ENCODE measurements around the gene KIFC3.
"Not testable (repeated sequence)": the region's sequence is repeated elsewhere in the genome, so short reads cannot be mapped to it uniquely, and the experiment has no call there.

Gene KIFC3

DNA sequence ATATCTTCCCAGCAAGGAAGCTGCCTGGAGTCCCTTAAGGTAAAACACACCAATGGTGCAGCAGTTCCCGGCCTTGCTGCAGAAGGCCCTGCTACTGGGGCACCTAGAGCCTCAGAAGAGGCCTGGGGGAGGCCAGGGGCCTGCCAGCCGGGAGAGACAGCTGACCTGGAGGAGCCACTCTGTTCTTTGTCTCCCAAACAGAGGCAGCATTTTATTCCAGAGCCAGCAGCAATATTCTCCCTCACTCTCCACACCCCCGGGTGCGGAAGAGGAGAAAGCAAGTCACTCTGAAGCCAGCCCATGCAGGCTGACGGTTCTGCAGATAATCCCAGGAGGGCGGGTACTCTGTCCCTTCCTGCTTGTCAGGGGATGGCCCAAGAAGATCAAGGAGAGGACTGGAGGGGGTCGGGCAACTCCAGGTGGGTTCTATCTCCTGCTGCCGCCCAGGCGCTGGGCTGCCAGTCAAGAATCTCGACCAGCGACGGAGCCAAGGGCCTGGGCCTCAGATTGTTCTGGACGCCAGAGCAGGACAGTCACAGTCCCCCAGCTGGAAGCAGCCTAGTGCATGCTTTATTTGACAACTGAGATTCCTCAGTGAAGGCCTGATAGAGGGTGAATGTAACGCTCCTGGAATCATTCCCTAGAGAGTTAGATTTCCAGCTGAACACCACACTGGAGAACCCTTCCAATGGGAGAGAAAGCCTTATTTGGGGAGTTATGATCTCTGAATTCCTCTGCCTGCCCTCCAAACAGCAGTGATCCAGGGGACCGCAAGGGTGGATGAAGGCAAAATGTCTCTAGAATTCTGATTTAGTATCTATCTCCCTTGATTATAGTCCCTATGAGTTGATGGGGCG, 1.1 kb upstream of the KIFC3 start:
- no peak for DNase-seq (ENCODE audit: low spot score)

DNA sequence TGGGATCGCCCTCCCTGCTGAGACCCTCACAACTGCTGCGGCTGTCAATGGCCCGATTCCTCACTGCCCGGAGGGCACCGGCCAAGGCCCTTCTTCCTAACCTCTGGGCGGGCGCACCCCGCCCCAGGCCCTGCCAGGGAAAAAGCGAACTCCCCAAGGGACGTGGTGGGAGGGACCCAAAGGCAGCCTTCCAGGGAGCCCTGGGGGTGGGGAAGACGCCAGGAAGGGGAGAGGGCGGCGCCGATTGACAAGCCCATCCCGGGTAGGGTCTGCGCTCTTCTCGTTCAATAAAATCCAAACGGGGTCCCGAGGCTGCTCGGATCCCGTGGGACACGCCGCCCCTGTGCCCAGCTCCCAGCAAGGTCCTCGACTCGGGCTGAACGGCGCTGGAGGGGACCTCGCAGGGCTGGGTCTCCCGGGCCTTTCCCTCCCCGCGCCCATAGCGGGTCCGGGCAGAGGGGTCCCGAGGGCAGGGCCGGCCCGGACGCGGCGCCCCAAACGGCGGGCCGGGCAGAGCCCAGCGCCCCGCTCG, 416 bp downstream of the KIFC3 start:
- no peak for DNase-seq (ENCODE audit: low spot score)

DNA sequence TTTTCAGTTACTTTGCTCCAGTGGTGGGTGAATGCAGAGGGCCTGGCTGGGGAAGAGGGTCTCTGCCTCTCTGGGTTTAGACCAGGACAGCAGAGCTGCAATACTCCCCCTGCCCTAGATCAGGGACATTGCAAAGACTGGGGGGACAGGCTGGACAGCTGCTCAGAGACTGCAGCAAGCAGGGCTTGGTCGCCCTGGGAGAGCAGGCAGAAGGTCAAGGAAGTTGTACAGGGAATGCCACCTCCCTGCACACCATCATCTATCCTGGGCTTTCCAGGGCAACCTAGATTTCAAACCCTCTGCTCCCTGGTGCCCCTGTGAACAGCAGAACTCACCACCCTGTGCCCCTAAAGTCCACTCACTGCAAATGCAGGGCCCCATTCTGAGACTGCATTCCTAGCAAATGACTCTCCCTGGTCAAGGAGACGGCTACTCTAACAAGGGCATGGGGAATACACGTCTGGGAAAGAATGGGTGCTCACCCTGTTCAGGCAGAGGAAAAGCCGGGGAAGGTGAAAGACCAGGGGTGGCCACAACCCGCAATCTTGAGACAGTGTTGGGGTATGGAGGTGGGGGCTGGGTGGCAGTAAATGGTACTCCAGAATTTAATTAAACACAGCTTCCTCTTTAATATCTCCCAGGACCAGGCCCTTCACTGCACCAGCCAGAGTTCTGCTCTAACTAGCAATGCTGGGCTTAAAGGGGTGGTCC, 1.0 kb downstream of the KIFC3 start:
- no peak for DNase-seq (ENCODE audit: low spot score)

DNA sequence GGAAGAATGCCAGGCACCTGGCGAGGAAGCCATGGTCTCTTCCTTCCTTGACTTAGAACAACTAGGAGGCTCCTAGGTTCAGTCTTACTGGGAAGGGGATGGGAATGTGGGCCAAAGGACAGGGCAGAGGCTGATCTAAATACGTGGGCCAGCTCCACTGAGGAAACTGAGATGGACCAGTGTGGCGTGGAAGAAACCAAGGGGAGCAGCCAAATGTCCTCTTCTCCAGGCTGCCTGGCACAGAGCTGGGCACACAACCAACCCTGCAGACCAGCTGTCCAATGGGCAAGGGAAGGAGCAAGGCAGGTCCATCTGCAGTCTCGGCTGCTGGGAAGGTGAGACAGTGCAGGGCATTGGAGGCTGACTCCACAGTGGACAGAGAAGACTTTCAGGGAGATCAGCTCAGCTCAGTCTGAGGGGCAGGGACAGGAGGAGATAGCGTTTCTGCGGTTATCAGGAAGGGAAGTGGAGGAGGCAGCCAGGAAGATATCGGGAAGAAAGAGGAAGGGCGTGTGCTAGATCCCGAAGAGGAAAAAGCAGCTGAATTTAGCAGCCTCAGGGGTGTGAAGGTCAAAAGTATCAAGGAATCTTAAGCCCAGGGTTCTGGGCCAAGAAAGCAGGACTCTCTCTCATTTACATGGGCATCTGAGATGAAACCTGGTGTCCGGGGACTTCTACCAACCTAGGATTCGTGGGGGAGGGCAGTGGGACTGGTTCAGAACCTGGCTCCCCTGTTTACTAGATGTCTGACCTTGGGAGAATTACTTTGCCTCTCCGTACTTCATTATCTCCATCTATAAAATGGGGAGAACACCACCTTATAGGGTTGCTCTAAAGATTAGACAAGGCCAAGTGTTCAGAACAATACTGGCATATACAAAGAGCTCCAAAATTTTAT, 1.8 kb downstream of the KIFC3 start:
- DNase-seq (ENCODE audit: low spot score), result no peak

DNA sequence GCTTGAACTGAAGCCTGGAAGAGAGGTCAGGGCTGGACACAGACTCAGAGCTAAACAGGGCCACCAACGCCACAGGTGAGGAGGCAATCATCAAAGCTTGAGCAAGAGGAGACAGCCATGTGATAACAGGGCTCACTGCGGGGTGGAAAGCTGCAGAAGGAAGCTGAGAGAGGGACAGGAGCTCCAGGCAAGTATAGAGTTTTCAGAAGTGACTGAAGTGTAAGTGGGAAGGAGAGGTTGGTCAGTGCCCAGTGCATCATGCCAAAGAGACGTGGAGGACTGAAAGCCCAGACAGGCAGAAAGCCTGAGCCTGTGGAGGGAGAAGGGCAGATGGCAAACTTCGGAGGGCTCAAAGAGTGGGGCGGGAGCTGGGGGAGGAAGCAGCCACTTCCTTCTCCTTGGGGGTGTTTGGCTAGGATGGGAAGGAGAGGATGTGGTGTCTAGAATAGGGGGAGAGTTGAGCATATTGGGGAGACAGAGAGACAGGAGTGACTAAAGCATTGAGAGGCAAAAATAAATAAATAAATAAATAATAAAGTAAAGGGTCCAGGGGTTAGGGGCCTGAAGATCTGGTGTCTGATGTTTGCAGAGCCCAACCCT, 2.6 kb downstream of the KIFC3 start:
- no peak for DNase-seq (ENCODE audit: low spot score)

DNA sequence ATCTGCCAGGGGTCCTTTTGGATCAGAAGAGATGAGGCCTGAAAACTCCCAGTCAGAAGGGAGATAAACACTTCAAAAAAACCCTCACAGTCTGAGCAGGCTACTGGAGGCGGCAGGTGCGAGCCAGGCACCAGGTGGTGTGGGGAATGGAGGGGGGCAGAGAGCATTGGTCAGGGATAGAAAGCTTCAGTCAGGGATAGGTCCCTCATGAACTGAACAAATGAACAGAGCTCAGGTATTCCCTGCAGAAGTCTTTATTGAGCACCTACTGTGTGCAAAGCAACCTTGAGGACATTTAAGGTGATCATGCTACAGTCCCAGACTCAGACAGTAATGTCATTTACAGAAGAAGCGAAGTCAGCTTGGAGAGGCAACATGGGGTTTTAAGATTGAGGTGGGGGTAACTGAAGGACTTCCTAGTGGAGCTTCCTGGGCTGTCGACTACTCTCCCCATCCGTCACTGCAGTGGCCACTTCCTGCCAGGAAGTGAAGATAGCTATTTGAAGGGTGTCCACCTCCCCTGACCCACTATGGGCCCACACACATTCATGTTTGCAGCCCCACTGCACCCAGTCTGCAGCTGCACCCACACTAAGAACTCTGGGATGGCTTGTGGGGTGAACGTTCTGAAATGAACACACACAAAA, 3.2 kb downstream of the KIFC3 start:
- DNase-seq (ENCODE audit: low spot score), result no peak

DNA sequence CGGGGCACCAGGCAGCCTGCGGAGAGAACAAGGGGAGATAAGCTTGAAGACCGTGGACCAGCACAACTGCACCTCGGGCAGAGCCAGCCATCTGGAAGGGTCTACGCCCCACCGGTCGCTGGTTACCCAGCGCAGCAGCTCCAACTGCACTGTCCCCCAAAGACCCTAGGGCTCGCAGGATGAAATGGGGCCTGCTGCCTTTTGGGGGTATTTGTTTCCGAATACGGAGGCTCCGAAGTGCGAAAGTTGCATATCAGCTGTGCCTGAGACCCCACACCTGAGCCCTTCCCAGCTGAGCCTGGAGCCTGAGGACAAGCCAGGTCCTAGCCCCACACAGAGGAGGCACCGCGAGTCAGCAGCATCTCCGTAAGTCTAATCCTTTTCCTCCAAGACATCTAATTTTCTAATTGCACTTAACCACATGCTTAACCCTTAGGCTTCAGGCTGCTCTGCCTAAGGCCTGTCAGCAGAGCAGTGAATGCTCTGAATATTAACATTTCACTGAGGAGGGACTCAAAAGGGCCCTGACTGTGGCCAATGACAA, 4.0 kb downstream of the KIFC3 start:
- no peak for DNase-seq (ENCODE audit: low spot score)

DNA sequence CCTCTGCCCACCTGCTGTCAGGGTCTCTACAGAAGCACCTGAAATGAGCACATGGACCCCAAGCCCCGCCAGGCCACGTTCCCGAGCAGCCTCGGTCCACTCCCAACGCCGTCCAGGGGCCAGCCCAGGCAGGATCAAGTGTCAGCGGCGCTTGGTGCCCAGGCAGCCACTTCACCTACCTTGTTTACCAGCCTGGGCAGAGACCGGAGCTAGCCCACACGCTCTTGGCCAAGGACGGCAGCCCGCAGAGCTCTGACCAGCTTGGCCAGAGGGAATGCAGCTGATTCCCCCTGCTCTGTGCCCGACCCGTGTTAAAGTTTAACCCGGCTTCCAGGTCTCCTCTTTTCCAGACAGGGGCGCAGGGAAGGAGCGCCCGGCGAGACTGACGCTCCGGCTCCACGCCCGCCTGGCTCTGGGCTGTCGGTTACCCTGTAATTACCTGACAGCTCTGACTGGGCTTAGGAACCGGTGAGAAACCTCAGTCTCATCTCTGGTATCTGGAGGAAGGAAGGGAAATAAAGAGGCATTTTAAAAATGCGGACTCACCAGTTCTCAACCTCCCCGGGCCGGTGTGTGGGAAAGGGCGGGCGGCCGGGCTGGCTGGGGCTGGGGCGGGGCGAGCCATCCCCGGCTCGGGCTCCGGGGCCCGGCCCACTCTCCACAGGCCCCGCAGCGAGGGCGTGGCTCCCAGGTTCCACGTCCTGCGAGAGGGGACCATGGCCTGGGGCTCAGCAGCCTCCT, 4.6 kb downstream of the KIFC3 start:
- DNase-seq (ENCODE audit: low spot score), result no peak

DNA sequence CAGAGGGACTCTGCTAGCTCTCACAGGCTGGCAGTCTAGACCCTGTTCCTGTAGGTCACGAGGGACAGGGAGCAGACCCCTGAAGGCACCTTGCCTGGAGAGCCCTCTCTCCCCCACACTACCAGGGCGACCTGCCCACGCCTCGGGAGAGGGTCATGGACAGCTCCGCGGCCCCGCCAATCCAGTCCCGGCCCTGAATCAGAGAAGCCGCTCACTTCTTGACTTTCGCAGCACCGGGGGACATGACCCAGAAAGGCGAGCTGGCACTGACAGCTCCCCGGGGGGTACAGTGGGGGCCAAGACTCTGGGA, 5.1 kb downstream of the KIFC3 start:
- DNase-seq (ENCODE audit: low spot score), result no peak

DNA sequence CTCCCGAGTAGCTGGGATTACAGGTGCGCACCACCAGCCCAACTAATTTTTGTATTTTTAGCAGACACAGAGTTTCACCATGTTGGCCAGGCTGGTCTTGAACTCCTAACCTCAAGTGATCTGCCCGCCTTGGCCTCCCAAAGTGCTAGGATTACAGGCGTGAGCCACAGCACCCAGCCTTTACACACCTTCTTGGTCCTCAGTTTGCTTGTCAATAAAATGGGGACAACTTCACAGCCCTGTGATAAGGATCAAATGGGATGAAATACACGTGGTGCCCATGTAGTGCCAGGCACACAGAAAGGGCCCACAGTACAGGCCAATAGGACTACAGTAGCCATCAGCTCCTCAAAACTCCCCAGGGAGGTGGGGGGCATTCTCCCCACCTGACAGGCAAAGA, 6.3 kb downstream of the KIFC3 start:
- DNase-seq (ENCODE audit: low spot score), result not testable (repeated sequence)

DNA sequence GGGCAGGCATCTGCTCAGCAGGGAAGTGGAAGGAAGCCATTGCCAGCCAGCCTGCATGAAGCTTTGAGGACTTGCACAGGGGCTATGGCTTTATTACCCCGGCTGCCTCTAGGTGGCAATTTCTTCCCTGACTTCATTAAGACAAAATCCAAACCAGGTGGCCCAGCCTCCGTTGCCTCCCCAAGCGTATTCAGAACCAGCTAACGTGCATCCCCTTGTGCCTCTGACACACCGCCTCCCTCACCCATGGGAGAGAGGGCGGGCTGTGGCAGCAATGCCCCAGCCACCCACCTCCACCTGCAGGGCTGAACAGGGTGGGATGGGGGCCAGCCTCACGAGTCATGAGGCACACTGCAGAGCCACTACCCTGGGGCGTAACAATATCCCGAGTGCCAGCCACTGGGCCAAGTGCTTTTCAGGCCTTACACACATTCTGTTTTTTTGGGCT, 6.8 kb downstream of the KIFC3 start:
- peak; percentile 51 for DNase-seq (ENCODE audit: low spot score)

DNA sequence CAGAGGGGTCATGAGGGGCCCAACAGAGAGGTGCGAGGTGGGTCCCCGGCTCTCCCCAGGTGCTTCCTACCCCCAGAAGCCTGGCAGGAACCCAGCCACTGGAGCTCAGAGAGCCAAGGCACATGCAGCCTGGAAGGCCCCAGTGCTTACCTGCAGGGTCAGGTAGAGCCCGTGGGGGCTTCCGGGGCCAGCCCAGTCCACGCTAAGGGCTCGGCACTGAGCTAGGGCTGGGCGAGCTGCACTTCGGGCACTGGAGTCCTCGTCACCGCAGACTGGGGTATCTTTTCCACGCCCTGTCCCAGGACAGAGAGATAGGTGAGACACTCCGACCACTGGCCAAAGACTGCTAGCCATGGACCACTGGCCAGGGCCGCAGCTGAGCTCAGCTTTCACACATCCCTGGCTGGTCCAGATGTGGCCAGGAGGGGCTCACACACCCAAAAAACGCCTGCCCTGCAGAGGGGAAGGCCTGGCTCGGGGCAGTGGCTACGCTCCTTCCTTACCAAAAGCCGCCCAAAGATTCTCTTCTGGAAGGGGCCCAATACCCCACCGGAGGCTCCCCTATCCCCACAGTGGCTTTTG, 7.4 kb downstream of the KIFC3 start:
- DNase-seq (ENCODE audit: low spot score), result no peak

DNA sequence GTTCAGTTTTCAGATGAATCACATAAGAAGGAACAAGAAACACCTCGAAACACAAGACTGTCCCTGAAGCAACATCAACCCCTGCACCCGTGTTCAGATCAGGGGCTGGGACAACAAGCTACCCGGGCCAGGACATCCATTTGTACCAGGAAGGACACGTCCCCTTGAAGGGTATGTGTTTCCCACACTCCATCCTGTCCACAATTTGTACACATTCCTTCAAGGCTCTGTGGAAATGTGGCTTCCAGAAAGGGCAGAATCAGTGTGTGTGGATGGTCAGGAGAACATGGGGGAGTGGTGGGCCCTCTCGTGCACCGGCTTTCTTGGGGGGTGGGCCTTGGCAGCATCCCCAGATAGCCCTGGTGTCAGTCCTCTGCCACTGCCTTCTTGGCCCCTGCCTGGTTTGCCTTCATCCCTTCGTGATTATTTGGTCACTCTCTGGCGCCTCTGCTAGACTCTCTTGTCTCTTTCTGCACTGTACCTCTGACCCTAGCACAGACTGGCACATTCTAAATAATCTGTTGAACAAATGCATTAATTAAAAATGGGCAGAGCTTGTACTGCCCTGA, 10.3 kb downstream of the KIFC3 start:
- DNase-seq (ENCODE audit: low spot score), result no peak

DNA sequence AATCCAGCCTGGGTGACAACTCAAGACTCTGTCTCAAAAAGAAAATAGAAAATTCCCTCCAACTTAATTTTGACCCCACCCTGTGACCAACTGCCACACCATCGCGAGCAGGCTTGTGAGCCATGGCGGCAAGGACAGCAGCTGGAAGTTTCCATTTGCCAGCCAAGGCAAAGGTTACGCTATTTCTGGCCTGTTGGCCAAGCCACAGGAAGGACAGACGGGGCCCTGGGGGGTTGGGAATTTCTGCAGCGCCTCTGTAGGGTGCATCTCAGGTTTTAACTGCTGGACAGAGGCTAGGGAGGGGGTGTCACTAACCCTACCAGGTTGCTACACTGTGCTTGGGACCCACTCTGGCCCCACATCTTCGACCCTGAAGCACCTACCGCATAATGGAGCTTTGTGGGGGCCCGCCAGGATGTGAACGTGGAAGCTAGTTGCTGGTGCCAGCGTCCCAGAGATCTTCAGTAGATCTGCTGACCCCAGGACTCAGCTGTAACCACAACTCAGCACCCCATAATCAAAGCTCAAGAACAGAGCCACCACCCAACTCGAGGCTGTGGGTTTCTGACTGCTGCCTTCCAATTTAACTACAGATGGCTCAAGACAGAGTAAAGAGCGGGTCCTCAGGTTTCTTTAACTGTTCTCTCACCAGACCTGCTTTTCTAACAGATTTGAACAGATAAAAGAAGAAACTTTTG, 10.9 kb downstream of the KIFC3 start:
- DNase-seq (ENCODE audit: low spot score), result no peak

DNA sequence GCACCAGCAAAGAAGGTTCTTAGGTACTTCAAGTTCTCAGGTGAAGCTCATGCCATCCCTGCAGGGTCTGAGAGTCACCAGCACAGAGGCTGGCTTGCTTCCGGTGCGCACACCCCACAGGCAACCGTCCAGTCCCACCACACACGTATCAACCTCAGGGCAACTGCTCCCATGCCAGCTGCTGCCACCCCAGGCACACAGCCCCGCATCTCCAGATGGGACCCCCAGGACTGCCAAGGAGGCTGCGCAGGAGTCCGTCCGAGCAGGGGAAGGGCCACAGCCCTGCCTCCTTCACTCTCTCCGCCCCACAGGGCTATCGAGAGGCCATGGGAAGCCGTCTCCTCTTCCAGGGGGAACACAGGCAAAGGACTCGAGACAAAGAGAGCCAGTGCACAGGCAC, 13.3 kb downstream of the KIFC3 start:
- DNase-seq (ENCODE audit: low spot score), result no peak

DNA sequence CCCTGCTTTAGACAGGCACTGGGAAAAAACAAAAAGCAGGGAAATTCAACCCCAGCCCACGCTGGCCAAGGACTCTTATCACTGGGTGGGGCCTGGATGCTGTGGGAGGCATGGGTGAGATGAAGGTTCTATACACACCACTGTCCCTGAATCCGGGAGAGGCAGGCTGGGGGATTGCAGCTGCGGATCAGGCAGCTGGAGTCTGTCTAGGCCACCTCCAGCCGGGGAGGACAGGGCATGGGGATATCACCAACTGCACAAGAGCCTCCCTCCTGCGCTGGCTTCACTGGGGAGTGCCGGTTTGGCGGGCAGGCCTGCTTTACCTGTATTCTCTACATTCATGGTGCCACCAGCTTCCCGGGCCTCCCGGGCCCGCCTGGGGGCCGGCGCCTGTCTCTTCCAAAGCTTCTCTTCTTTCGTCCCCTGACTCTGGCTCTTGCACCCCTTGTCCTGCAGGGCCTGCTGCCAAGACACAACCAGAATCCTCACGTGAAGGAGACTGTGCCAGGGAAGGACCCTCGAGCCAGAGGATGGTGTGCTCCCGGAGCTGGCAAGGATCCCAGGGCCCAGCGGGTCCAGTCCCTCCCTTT, 13.9 kb downstream of the KIFC3 start:
- no peak for DNase-seq (ENCODE audit: low spot score)

DNA sequence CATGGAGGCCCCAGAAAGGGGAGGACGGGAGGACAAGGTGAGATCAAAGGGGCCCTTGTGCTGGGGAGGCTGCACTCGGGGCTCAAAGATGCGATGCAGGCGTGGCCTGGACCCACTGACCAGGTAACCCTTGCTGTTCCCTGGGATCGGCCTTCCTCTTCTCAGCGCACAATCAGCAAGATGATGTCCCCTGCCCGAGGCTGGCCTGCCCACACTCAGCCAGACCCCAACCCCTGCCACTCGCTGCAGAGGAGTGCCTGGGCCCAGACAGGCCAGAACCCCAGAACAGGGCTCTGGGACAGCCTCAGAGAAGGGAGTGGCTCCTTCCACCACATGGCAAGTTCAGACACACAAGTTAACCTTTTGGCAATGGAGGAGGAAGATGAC, 14.8 kb downstream of the KIFC3 start:
- DNase-seq (ENCODE audit: low spot score), result no peak

DNA sequence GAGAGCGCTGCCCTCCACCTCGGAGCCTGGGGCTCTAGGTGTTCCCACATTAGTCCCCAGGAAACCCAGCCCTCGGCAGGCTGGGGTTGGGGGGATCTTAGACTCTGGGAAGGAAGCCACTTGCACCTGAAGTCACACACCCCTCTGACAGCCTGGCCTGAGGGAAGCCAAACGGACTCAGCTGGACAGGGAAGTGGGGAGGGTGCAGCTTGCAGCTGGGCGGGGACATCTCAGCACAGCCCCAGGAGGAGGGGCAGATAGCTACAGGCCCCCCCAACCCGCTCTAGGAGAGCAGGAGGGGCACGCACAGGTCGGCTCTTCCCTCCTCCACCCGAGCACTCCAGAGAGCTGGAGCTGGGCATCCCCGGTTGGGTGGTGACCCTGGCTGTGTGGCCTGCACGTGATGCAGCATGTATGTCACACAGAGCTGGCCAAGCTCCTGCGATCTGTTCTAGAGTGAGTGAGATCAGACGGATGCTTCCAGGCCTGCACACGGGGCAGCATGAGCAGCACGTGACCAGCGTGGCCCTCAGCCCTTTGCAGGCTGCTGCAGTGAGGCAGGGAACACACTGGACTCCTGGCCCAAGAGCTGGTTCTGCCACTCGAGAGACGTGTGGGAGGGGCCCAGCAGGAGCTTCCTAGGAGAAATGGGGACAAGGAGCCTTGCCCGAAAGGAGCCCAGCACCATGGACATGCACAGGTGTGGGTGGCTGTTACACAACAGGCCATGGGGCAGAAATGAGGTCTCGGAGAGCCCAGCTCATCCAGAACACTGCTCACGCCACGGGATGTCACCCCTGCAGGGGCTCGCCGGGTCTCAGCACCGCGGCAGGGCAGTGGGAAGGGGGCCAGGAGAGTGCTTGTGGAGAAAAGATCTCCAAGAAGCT, 15.4 kb downstream of the KIFC3 start:
- no peak for DNase-seq (ENCODE audit: low spot score)

Data from germinal center (tissue), 1 donor.